LNCAP (cell line): ENCODE measurements around the gene HOXD3.

Source experiments
- CTCF ChIP-seq: fragments of 450-650 bp; IDR thresholded peaks from 2 replicates; pipeline ENCODE4 v1.5.1; 2017; ENCODE audit warnings: mild to moderate bottlenecking

Gene HOXD3

GRCh38 chr2:176112375-176113302 lies 44.5 kb upstream of the HOXD3 start:
- TF ChIP-seq CTCF = no peak

GRCh38 chr2:176114120-176114929 lies 42.8 kb upstream of the HOXD3 start:
- no peak for TF ChIP-seq CTCF

DNA sequence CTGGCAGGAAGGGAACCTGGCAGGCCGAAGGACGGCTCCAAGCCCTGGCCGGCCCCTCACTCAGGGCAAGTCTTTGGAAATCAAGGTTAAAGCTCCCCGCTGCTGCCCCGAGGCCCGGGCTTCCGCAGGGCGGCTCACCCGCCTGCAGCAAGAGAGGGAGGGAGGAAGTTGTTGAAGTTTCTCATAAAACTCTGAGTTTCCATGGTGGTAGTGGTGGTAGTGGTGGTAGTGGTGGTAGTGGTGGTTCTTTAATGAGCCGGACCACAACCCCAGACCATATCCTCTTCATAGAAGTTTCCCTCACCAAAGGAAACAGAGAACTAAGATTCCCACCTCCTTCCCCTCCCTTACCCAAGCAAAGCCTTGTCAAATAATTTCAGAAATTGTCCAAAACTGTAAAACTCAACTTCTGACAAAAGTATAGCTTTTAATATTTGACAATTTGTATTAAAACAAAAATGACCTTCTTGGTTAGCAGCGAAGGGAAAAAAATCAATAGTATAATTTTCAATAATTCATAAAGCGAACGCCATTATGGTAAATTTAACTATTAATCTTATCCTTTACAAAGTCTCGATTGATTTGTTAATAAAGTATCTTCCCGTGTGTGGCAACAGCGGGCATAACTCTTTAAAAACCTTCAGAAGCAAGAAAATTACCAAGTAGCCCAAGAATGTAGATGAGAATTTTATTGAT lies 42.0 kb upstream of the HOXD3 start:
- TF ChIP-seq CTCF = no peak

- TF ChIP-seq CTCF = no peak
Observed at GRCh38 chr2:176115883-176116813, 41.0 kb upstream of the HOXD3 start, which contains the start of gene HOXD10. Gene HOXD10 (plus strand): TSS chr2:176116778. CDS start chr2:176116834, 56 bp downstream.

- no peak for TF ChIP-seq CTCF
Observed at GRCh38 chr2:176117162-176117822, 39.8 kb upstream of the HOXD3 start.

GRCh38 chr2:176117823-176118371 lies 39.2 kb upstream of the HOXD3 start:
- no peak for TF ChIP-seq CTCF
